Transverse colon (tissue), 4 donors: Measurements from ENCODE around the gene PTPRD. TPM values are rescaled to one million over a fixed set of nuclear protein-coding genes. Genes with fewer than 3 reads are reported as not detected.

ENCODE experiments used
- DNase-seq: peaks from one replicate; pipeline ENCODE4 v3.0.0-alpha.2; 2019
- H3K27ac ChIP-seq, 4 donors: fragments of 200-600 bp; sonication (generic); 2 replicates each; pipeline ENCODE4 v1.5.1; 2016 to 2018; ENCODE audit warnings: inconsistent platforms in 4 of 4
- H3K27me3 ChIP-seq: fragments of 200-600 bp; sonication (generic); 2 replicates; pipeline ENCODE4 v1.5.1; 2017; ENCODE audit warnings: inconsistent platforms
- H3K36me3 ChIP-seq, 4 donors: fragments of 200-600 bp; sonication (generic); 2 replicates each; pipeline ENCODE4 v1.5.1; 2017 to 2019; ENCODE audit warnings: inconsistent platforms in 4 of 4
- H3K4me1 ChIP-seq, 4 donors: fragments of 200-600 bp; sonication (generic); 2 replicates each; pipeline ENCODE4 v1.5.1; 2017 to 2020; ENCODE audit warnings: inconsistent platforms in 4 of 4
- H3K4me3 ChIP-seq, 4 donors: fragments of 200-600 bp; sonication (generic); 1 replicate in 1 of 4; 2 replicates in 3 of 4; pipeline versions ENCODE4 v1.5.1 to v1.6.1; 2017 to 2019; ENCODE audit warnings: inconsistent platforms in 4 of 4
- H3K9me3 ChIP-seq, 2 donors: fragments of 200-600 bp; sonication (generic); 2 replicates each; pipeline ENCODE4 v1.5.1; 2017 to 2019; ENCODE audit warnings: inconsistent platforms in 2 of 2
- CTCF ChIP-seq, 5 experiments: fragments of 200-600 bp in 3 of 5; fragments of 450-650 bp in 2 of 5; sonication (generic) in 3 of 5; IDR thresholded peaks; 1 replicate in 2 of 5; 2 replicates in 3 of 5; pipeline ENCODE4 v1.5.1; 2016 to 2017; ENCODE audit warnings: antibody characterized with exemption in 5 of 5, inconsistent platforms in 3 of 5, mild to moderate bottlenecking in 2 of 5, moderate library complexity in 1 of 5
- EP300 ChIP-seq: sonication (generic); formaldehyde crosslinking; IDR thresholded peaks from one replicate; pipeline ENCODE4 v1.6.1; 2017; ENCODE audit warnings: antibody characterized with exemption, low read depth
- POLR2A ChIP-seq: fragments of 450-650 bp; IDR thresholded peaks from one replicate; pipeline ENCODE4 v1.6.1; 2016; ENCODE audit warnings: antibody characterized with exemption, mild to moderate bottlenecking, moderate library complexity
- POLR2AphosphoS5 ChIP-seq, 3 donors: sonication (generic); formaldehyde crosslinking; IDR thresholded peaks; one replicate each; pipeline ENCODE4 v1.6.1; 2016; ENCODE audit warnings: antibody characterized with exemption in 3 of 3
- WGBS, 2 donors: methylation state at CpG; one replicate each; pipeline ENCODE4 v1.1.5; 2018; ENCODE audit warnings: low coverage in 1 of 2; 5-methylcytosine and 5-hydroxymethylcytosine counted together
- in situ Hi-C, 4 donors: fragments of 200-750 bp; cut with MboI; loops; one replicate each; pipeline versions ENCODE4 v1.15.0 to v1.15.1; 2017; ENCODE audit warnings: low sequenced_read_pairs in 3 of 4, low pct_ligation_motif_present in 1 of 4, low pct_unique_long_range_greater_than_20kb in 1 of 4
- intact Hi-C: fragments of 100-400 bp; cut with DNase I; formaldehyde crosslinking; loops from one replicate; pipeline ENCODE4 v1.15.1; 2023; ENCODE audit warnings: low total_unique reads
- total RNA-seq, 4 donors: library from RNA; depleted of rRNA; stranded (reverse); fragments of >200 nt; gene quantifications; one replicate each; pipeline ENCODE4 v1.1.0, GENCODE V29; 2016

Gene PTPRD
- total RNA-seq, 4 donors from 2014 or later: 43.0 to 115 (median 79.1) TPM

- in situ Hi-C loops (no loop called here), intact Hi-C loops (no loop called here)
- Histone ChIP-seq H3K9me3 (no peaks in the 10 kb centered on the region), H3K4me1 (no peaks in the 10 kb centered on the region), H3K27me3 (no peaks in the 10 kb centered on the region), H3K4me3 (no peak overlapping the region), H3K27ac (no peak overlapping the region), H3K36me3 (no peaks in the 10 kb centered on the region)
- whole genome bisulfite sequencing, 2 donors: 82 to 87% methylated on average over 2 to 4 of the region's 4 CpGs
- DNase-seq: no peak
- TF ChIP-seq CTCF (IDR thresholded peaks at IDR 0.05): no peak
- no peak for TF ChIP-seq POLR2AphosphoS5 (IDR thresholded peaks at IDR 0.05)
- TF ChIP-seq POLR2A: no peak
- no peak for TF ChIP-seq EP300
Observed at GRCh38 chr9:10255758-10256157, 357.0 kb downstream of the PTPRD start.

- Histone ChIP-seq H3K27ac (no peak overlapping the region), H3K9me3 (no peaks in the 10 kb centered on the region), H3K36me3 (no peaks in the 10 kb centered on the region), H3K27me3 (no peaks in the 10 kb centered on the region), H3K4me1 (no peaks in the 10 kb centered on the region), H3K4me3 (no peak overlapping the region)
- 39 to 66% methylated on average over 3 of the region's 3 CpGs for WGBS, 2 donors
- no peak for DNase-seq
- TF ChIP-seq CTCF (IDR thresholded peaks at IDR 0.05): no peak
- intact Hi-C loops: no loop called here
- in situ Hi-C loops: no loop called here
Observed at GRCh38 chr9:10254338-10254737, 358.5 kb downstream of the PTPRD start.

DNA sequence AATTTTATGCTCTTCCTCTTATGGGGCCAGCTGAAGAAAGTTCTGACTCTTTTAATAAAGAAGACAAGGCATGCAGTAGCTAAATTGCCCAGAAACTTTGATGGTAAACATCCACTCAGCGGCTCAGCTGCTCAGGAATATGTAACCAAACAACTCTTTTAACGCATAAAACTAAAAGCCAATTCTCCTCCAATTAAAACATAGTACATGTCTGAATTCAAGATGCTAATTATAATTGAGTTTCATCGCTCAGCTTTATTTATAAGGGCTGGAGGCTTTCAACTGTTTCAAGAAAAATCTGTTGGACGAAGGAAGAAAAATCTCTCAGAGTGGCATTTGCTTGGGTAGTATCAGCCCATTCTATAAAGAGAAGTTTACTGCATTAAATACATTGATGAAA lies 359.5 kb downstream of the PTPRD start:
- Histone ChIP-seq H3K4me1 (no peaks in the 10 kb centered on the region), H3K27me3 (no peaks in the 10 kb centered on the region), H3K9me3 (no peaks in the 10 kb centered on the region), H3K27ac (no peak overlapping the region), H3K4me3 (no peak overlapping the region), H3K36me3 (no peaks in the 10 kb centered on the region)
- in situ Hi-C loops: no loop called here
- no peak for TF ChIP-seq CTCF (IDR thresholded peaks at IDR 0.05)
- no peak for TF ChIP-seq POLR2AphosphoS5 (IDR thresholded peaks at IDR 0.05)
- TF ChIP-seq EP300: no peak
- no peak for TF ChIP-seq POLR2A
- DNase-seq: no peak
- intact Hi-C loops: no loop called here
- WGBS, 2 donors: 84 to 85% methylated on average over 4 of the region's 4 CpGs

DNA sequence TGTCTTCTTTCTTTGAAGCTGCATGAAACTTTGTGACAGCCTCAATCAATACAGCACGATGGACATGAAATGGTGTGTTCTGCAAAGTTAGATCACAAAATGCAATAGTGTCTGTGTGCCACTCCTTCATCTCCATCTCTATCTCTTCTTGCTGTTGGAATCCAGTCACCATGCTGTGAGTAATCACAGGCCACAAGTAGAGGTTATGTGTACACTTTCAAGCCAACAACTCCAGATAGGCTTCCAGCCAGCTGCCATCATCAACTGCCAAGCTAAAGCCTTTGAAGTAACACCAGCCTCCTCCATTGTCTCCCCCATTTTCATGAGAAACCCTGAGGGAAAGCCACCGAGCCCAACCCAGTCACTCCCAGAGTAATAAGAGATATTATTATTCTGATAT lies 360.6 kb downstream of the PTPRD start:
- DNase-seq: no peak
- H3K4me3 ChIP-seq: no peak overlapping the region
- no peak overlapping the region for H3K27ac ChIP-seq
- TF ChIP-seq POLR2AphosphoS5 (IDR thresholded peaks at IDR 0.05): no peak
- no peak for TF ChIP-seq EP300
- TF ChIP-seq CTCF (IDR thresholded peaks at IDR 0.05): no peak
- no peak for TF ChIP-seq POLR2A
- intact Hi-C loops (no loop called here), in situ Hi-C loops (no loop called here)
- H3K36me3 ChIP-seq: no peaks in the 10 kb centered on the region
- no peaks in the 10 kb centered on the region for H3K27me3 ChIP-seq
- no peaks in the 10 kb centered on the region for H3K4me1 ChIP-seq
- no peaks in the 10 kb centered on the region for H3K9me3 ChIP-seq
- 72 to 79% methylated on average over 2 of the region's 2 CpGs for WGBS, 2 donors
